ENCODE data around the gene IDH3G. TPM values are rescaled to one million over a fixed set of nuclear protein-coding genes. Genes with fewer than 3 reads are reported as not detected.

The IDH3G gene
- total RNA-seq, 6 experiments from 2014 or later, result 19.4 to 70.1 (median 27.4) TPM

DNA sequence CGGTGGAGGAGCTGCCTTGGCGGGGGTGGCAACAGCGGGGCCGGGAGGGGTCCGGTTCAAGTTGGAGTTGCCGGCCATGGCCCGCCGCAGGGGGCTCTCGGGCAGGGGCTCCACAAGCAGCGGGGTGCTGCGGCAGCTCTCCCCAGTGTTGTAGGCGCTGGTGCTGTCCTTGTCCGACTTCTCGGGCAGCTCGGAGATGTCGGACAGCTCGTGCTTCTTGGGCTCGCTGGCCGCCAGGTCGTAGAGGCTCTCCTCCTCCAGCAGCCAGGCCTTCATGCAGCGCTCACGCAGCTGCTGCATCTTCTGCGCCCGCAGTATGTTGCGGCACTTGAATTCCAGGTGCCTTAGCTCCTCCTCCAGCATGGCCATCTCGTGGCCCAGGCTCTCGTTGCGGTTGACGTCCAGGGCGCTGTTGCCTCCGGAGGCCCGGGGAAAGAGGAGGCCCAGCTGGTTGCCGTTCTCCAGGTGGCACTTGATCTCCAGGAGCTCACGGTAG lies 10.0 kb upstream of the IDH3G start:
- TF ChIP-seq, protein P1, sequence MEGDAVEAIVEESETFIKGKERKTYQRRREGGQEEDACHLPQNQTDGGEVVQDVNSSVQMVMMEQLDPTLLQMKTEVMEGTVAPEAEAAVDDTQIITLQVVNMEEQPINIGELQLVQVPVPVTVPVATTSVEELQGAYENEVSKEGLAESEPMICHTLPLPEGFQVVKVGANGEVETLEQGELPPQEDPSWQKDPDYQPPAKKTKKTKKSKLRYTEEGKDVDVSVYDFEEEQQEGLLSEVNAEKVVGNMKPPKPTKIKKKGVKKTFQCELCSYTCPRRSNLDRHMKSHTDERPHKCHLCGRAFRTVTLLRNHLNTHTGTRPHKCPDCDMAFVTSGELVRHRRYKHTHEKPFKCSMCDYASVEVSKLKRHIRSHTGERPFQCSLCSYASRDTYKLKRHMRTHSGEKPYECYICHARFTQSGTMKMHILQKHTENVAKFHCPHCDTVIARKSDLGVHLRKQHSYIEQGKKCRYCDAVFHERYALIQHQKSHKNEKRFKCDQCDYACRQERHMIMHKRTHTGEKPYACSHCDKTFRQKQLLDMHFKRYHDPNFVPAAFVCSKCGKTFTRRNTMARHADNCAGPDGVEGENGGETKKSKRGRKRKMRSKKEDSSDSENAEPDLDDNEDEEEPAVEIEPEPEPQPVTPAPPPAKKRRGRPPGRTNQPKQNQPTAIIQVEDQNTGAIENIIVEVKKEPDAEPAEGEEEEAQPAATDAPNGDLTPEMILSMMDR (IDR thresholded peaks at IDR 0.05), result no peak
- TF ChIP-seq POLR2A (IDR thresholded peaks at IDR 0.05), result no peak
- H3K36me3 ChIP-seq, result no peaks in the 10 kb centered on the region
- H3K4me3 ChIP-seq, result no peak overlapping the region
- H3K27ac ChIP-seq, result no peak overlapping the region
- H3K9me3 ChIP-seq, result no peaks in the 10 kb centered on the region
- no peaks in the 10 kb centered on the region for H3K27me3 ChIP-seq
- no peak for ATAC-seq
- no peak for DNase-seq
- H3K4me1 ChIP-seq, result no peaks in the 10 kb centered on the region
- WGBS (ENCODE audit: insufficient coverage, low coverage, low lambda C conversion rate, missing lambda C conversion rate), result no CpG with 5 or more reads among the region's 34 CpGs
- intact Hi-C loops (cut with DNase I), result no loop called here

DNA sequence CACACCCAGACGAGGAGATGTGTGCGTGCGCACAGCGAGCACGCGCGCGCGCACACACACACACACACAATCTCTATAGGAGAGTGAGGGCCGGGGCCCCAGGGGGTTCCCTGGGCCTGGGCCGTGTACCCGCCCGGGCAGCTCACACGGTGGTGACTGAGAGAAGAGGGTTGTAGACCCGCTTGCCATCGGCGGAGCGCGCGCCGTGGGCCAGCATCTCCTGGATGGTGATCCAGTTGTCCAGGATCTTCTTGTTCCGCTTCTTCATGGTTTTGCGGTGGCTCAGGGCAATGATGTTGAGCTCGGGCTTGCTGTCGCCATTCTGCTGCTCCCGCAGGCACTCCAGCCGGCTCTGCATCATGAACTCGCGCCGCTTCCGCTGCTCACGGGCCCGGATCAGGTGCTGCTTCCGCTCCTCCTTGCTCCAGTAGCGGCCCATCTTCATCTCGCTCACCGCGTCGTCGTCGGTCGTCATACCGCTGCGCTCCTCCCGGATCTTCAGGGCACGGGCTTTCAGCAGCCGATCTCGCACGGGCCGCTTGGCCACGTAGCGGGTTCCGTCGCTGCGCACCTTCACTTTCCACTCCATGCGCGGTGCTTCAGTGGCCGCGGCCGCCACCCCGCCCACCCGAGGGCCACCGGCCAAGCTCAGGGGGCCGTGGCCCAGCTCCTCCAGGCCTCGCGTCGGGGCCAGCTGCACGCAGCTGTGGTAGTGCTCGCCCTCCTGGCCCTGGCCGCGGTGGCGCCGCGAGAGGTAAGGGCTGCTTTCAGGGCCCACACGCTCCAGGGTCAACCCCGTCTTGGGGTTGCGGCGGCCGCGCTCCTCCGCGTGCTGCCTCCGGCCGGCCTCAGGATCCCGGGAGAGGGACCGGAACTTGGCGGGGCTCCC lies 9.3 kb upstream of the IDH3G start:
- 96% methylated on average over 22 of the region's 87 CpGs for WGBS (ENCODE audit: insufficient coverage, low coverage, low lambda C conversion rate, missing lambda C conversion rate)

DNA sequence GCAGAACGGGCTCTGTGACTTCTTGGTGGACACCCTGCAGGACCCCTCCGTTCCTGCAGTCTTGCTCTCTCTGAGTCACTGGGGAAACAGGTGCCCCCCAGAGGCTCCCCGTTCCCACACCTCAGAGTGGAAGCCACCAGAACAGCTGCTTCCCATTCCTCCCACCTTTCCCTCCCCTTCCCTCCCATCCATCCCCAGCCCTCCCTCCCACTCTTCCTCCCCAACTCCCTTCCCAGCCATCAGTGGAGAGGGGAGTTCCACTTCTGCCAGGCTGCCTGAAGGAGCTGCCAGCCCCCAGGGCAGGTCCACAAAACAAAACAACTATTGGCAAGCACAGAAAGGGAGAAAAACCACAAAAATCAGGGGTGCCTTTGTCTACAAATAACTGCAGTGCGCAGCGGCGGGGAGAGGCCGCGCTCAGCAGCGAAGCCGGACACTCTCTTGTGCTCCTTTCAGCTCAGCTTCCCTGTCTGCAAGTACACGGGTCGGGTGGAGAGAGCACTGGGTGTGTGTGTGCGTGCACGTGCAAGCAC lies 8.4 kb upstream of the IDH3G start:
- DNase-seq (no peak), ATAC-seq (no peak)
- 79% methylated on average over 4 of the region's 14 CpGs for WGBS (ENCODE audit: insufficient coverage, low coverage, low lambda C conversion rate, missing lambda C conversion rate)
- H3K9me3 ChIP-seq, result no peaks in the 10 kb centered on the region
- H3K4me3 ChIP-seq, result no peak overlapping the region
- H3K4me1 ChIP-seq, result no peaks in the 10 kb centered on the region
- H3K36me3 ChIP-seq, result no peaks in the 10 kb centered on the region
- intact Hi-C loops (cut with DNase I), result no loop called here
- TF ChIP-seq, protein P1 (IDR thresholded peaks at IDR 0.05), result no peak
- no peak for TF ChIP-seq POLR2A (IDR thresholded peaks at IDR 0.05)
- H3K27me3 ChIP-seq, result no peaks in the 10 kb centered on the region
- no peak overlapping the region for H3K27ac ChIP-seq

More for the DNA sequence above, 9.3 kb upstream of the IDH3G start:
- no peaks in the 10 kb centered on the region for H3K9me3 ChIP-seq
- H3K4me1 ChIP-seq, result no peaks in the 10 kb centered on the region
- no peak overlapping the region for H3K4me3 ChIP-seq
- ATAC-seq, result no peak
- no peak overlapping the region for H3K27ac ChIP-seq
- no peak for DNase-seq
- H3K27me3 ChIP-seq, result no peaks in the 10 kb centered on the region
- no peaks in the 10 kb centered on the region for H3K36me3 ChIP-seq
- TF ChIP-seq POLR2A (IDR thresholded peaks at IDR 0.05), result no peak
- TF ChIP-seq, protein P1 (IDR thresholded peaks at IDR 0.05), result no peak
- intact Hi-C loops (cut with DNase I), result no loop called here

DNA sequence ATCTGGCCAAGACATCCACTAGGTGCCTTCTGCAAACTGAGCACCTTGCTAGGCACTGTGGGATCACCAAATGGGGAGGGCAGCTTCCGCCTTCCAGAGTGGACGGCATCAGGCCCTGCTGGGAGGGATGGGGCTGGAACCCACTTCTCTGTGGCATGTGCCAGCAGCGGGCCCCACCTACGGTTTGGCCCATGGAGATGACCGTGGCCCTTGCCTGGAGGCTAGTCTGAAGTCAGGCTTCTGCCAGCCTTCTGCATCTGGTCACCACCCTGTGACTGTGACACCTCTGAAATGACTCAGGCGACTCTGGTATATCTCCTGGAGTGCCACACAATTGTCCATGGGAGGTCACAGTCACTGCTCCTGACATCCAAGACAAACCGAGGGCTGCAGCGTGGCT lies 7.5 kb upstream of the IDH3G start:
- no CpG with 5 or more reads among the region's 8 CpGs for WGBS (ENCODE audit: insufficient coverage, low coverage, low lambda C conversion rate, missing lambda C conversion rate)
- Histone ChIP-seq H3K27ac (no peak overlapping the region), H3K27me3 (no peaks in the 10 kb centered on the region), H3K36me3 (no peaks in the 10 kb centered on the region), H3K9me3 (no peaks in the 10 kb centered on the region), H3K4me1 (no peaks in the 10 kb centered on the region), H3K4me3 (no peak overlapping the region)
- ATAC-seq (no peak), DNase-seq (no peak)
- no peak for TF ChIP-seq POLR2A (IDR thresholded peaks at IDR 0.05)
- TF ChIP-seq, protein P1 (IDR thresholded peaks at IDR 0.05), result no peak
- intact Hi-C loops (cut with DNase I), result no loop called here
